ENCODE data around the gene CDC123.
"Not testable (repeated sequence)": the region's sequence is repeated elsewhere in the genome, so short reads cannot be mapped to it uniquely, and the experiment has no call there.

The CDC123 gene

DNA sequence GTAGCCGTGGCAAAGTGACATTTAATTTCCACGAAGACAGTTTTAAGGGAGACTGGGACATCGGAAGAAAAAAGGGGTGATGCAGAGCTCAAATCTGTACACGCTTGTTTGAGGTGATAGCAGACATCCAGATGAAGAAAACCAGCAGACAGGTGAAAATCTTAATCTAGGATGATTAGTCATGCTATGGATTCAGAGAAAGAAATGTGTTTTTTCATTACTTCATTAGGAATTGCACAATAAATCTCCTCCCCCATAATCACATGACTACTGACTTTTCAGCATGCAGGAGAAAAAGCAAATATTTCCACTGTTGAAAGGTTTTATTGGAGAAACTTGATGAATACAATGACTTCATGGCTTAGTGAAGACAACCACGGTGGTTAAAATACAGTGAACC lies 2.8 kb upstream of the CDC123 start:
- no peak for DNase-seq

DNA sequence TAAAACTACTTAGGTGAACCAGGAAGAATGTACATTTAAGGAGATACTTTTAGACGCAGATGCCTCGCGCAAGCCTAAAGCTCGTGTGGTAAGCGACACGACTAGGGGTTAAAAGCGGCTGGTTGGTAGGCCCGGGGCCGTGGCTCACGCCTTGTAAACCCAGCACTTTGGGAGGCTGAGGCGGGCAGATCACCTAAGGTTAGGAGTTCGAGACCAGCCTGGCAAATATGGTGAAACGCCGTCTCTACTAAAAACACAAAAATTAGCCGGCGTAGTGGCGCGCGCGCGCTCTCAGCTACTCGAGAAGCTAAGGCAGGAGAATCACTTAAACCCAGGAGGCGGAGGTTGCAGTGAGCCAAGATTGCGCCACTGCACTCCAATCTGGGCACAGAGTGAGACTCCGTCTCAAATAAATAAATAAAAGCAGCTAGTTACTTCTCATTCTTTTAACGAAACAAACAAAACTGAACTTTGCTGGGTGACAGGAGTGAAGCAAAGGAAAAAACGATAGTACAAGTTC lies 1.2 kb upstream of the CDC123 start:
- DNase-seq = peak in 1 of 2 experiments; percentile 9

DNA sequence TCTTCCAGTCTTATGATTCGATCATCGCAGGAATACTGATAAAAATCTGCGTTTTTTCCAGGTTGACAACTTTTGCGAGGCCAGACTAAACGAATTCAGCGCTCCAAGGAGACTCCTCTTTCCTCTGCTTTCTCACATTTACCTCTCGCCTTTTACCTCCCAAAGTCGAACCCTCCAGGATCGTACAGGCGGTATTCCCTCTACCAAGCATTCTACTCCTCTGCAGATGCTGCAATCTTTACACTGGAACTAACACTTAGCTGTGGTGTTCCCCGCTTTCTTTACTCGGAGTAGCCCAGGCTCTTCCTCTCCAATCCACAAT lies 746 bp upstream of the CDC123 start:
- no peak for DNase-seq

DNA sequence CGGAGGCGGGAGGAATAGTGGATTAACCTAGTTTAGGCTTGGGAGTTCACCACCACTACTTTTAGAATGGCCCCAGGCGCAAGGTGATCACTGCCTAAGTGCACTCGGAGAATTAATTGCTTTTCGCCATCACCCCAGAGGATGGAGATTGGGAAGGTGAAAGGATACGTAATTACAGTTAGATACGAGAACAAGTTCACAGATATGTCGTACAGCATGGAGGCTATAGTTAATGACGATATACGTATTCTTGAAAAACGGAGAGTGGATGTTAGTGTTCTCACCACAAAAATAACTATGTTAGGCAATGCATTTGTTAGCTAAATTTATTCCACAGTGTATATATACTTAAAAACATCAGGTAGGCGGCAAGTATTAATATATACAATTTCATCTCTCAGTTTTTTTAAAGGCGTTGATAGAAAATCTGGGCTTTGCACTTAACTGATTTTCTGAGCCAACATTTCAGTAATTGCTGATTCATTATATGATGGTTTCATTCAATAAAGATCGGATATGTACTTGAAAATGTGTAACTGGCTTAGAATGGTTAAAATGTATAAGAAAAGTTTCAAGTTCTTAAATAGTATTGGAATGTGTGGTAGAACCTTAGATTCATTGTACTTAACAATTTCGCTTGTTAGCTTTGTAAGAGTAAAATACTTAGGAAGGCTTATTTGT lies 683 bp downstream of the CDC123 start:
- no peak for DNase-seq

DNA sequence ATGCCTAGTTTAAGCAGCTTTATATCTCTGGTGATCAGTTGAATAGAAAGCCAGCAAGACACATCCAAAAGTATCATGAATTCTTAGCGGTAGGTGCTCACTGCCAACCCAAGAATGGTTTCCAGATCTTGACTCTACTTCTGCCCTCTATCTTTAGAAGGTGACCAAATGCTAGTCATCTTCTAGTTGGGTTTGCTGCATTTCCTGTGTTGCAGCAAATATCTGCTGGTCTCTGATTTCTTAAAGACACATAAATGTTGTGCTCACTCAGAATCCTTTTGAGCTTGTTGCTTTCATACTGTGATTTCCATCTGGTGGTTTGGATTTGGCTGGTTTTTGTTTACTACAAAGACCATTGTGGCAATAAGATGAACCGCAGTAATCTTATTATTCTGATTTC lies 2.2 kb downstream of the CDC123 start:
- DNase-seq = no peak

DNA sequence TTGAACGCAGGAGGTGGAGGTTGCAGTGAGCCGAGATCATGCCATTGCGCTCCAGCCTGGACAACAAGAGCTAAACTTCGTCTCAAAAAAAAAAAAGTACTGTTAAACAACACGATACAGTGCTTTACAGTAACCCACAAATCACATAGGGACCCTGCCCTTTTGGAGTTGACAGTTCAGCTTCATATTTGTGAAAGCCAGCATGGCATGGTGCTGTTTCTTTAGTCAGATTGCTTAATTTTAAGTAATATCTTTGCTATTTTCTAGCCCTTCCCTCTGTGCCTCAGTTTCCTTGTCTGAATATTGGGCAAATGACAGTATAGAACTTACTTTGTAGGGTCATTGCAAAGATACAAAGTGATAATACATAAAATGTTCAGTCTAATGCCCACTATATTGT lies 4.9 kb downstream of the CDC123 start:
- no peak for DNase-seq

DNA sequence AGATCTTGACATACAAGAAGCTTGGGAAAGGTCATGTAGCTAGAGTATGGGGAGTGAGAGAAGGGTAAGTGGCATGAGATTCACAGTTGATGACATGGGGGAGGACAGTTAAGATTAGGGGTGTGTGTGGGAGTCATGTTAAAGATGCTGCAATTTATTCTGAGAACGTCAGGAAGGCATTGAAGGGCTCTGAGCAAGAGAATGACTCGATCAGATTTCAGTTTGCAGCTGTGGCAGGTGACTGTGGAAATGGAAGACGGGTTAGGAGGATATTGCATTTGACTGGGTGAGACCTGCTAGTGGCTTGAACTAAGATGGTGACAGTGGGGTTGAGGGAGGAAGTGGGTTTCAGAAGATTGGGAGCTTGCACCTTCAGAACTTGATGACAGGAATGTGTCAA lies 5.6 kb downstream of the CDC123 start:
- DNase-seq = no peak

DNA sequence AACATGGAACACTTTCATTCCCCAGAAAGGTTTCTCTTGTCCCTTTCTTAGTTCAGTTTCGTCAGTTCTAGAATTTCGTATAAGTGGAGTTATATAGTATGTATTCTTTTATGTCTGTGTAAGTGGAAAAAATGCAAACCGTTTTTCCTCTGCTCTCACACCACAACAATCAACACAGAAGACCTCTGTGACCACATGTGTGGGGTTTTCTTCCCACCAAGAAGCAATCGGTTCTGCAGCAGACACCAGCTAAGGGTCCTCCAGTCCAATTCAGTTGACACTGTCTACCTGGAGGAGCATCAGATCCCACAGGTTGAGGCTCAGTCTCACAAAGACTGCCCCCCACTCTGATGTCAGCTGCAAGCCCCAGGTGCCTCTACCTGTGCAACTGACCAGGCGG lies 6.2 kb downstream of the CDC123 start:
- no peak for DNase-seq

DNA sequence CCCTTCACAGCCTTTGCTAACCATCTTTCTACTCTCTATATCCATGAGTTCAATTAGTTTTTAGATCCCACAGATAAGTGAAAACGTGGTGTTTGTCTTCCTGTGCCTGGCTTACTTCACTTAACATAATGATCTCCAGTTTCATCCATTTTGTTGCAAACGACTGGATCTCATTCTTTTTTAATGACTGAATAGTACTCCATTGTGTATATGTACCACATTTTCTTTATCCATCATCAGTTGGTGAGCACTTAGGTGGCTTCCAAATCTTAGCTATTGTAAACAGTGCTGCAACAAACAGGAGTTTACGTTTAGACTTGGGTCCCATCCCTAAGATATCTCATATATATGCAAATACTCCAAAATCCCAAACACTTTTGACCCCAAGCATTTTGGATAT lies 9.1 kb downstream of the CDC123 start:
- DNase-seq = no peak

DNA sequence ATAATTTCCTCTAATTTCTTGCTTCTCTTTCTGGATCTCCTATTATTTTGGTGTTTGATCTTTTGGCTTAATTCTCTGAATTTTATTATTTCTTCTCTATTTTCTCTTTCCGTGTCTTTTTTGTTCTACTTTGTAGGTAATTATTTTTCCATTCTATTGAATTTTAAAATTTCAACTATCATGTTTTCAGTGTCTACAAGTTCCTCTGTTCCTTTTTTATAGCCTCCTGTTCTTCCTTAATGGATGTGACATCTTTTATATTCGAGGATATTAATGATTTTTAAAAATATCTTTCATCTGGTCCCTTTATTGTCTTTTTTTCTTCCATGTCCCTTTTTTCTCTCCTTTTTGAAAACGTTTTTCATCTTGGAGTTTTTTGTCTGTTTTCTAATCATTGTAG lies 11.1 kb downstream of the CDC123 start:
- no peak for DNase-seq

DNA sequence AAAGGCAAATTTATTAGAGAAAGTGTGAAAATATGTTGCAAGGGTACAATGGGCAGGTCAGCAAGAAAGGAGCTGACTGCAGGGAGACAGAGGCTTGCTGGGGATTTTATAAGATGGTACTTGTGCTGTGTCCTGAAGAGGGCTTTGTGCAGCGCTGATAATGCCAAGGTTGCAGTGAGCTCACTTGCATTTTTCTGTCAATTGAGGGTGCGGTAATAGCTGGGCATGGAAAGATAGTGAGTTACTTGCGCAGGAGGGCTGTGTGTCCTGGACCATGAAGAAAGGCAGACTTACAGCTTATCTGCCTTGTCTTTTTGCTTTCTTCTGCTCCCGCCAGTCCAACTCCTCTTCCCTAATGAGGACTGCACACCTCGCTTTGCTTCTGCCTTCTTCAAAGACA lies 12.5 kb downstream of the CDC123 start:
- no peak for DNase-seq

DNA sequence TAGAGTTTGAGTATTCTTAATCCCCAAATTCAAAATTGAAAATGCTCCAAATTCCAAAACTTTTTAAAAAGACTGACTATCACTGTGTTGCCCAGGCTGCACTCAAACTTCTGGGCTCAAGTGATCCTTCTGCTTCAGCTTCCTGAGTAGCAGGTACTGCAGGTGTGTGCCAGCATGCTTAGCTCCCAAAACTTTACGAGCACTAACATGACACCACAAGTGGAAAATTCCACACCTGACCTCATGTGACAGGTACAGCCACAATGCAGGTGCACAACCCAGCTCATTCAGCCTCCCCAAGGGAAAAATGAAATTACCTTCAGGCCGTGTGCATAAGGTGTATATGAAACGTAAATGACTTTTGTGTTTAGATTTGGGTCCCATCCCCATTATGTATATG lies 16.5 kb downstream of the CDC123 start:
- DNase-seq = no peak

DNA sequence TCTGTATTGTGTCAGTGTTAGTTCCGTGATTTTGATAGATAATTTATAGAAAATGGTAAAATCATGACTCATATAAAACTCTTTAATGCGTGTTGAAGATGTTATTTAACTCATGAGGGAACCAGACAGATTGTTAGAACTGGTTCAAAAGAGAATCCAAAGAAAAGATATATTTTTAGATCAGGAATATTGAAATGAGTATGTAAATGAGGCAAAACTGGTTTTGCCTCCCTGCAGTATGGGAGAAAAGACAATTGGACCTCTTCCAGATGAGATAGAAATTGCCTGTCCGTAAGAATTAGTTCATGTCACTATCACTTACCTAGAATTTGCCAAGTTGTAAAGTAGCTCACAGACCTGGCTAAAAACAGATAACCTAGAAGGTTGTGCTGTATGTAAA lies 17.6 kb downstream of the CDC123 start:
- no peak for DNase-seq

DNA sequence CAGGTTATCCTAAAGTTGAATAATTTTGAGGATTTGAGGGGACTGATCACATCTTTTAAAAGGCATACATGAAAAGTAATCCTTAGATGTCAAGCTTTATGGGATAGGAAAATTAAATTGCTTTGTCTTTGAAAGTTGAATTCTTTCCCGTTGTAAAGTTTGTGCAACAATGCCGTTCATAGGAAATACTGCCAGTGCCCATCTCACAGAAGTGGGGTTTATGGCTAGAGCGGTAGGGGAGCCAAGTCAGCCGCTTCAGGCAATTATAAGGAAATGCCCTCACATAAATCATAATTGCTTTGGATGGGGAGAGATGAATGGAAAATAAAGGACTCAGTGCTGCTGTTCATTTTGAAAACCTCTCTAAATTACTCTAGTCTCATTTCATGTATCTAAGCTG lies 18.1 kb downstream of the CDC123 start:
- no peak for DNase-seq

DNA sequence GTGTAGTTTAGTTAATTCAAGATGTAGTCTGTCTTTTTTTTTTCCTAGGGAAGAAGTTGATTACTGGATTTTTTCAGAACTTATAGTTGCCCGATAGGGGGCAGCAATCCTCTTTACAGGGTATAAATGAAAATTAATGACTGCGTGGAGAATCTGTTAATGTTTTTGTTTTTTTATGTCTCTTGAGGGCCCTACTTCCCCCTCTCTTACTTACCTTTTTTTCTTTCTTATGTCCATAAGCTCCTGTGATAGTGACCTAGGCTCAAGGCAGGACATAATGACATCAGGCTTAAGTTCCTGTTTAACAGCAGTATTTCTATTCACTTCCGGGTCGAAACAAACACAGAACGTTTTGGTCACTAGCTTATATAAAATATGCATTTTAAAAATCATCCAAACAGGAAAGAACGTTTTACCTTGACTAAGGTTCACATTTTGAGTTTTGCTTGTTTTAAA lies 18.8 kb downstream of the CDC123 start:
- peak; percentile 7 to 57 for DNase-seq

DNA sequence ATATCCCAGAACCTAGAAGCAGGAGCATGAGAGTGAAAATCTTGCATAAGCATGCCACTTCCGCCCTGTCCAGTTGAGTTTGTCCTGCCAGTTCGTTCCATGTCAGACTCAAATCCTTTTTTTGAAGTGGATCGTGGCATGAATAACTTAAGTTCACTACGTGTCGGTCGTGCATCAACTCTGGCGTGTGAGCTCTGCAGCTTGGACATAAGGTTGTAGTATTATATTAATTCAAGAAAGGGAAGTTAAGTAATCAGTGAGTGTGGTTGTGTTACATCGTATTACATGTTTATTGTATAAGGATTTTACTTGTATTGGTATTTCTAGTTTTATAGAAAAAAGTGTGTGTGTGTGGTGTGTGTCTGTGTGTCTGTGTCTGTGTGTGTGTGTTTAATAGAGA lies 23.0 kb downstream of the CDC123 start:
- no peak for DNase-seq

DNA sequence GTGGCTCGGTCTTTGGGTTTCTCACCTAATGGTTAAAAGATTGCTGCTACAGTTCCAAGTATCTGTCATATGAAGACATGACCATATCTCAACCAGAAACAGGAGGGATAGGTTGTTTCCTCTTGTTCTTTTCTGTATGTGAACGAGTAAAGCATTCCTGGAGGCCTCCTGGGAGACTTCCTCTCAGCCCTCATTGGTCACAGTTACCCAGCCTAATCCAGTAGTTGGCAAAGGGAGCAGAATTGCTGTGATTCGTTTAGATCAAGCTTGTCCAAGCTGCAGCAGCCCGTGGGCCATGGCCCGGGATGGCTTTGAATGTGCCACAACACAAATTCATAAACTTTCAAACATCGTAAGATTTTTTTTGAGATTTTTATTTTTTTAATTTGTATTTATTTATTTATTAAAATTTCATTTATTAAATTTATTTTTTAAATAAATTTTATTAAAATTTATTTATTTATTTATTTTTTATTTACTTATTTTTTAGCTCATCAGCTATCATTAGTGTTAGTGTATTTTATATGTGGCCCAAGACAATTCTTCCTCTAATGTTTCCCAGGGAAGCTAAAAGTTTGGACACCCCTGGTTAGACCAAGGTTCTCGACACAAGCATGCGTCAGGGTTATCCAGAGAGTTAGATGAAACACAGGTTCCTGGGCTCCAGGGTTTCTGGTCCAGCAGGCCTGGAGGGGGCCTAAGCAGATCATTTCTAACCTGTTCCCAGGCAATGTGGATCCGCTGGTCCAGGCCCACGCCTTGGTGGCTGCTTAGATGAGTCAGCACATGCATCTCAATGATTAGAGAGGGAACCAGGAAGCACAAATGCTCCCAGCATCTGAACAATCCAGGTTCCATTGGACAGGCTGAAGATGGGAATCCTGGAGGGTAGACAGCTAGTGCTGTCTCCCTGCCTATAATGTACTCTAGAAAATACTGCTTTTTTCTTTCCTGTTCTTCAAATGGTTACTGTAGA lies 25.6 kb downstream of the CDC123 start:
- peak in 1 of 2 experiments; percentile 22 for DNase-seq

DNA sequence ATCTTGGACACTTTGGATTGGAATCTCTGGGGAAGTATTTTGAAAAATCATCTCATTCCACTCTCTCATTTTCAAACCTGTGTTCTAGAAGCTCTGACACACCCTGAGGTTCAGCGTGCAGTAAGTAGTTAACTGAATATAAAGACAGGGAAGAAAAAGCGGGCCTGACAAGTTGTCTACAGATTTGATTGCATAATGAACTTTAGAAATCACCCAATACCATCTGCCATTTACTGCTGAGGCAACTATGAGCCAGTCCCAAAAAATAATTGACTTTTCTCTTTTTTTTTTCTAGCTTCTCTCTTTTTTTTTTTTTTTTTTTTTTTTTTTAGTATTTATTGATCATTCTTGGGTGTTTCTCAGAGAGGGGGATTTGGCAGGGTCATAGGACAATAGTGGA lies 29.5 kb downstream of the CDC123 start:
- no peak for DNase-seq

DNA sequence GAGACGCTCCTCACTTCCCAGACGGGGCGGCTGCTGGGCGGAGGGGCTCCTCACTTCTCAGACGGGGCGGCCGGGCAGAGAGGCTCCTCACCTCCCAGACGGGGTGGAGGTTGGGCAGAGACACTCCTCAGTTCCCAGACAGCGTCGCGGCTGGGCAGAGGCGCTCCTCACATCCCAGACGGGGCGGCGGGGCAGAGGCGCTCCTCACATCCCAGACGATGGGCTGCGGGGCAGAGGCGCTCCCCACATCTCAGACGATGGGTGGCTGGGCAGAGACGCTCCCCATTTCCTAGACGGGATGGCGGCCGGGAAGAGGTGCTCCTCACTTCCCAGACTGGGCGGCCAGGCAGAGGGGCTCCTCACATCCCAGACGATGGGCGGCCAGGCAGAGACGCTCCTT lies 30.4 kb downstream of the CDC123 start:
- not testable (repeated sequence) for DNase-seq

DNA sequence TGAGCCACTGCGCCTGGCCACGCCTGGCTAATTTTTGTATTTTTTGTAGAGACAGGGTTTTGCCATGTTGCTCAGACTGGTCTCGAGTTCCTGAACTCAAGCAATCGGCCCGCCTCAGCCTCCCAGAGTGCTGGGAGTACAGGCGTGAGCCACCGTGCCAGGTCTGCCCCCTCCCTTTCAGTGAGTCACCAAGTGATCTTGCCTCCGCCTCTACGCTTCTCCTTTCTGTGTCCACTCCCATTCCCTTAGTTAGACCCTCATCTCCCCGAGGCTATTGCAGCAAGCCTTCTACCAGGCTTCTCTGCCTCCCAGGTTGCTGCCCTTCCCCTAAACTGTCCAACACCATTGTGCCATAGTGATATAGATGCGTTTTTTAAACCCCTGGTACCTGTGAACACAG lies 32.9 kb downstream of the CDC123 start:
- DNase-seq = no peak

DNA sequence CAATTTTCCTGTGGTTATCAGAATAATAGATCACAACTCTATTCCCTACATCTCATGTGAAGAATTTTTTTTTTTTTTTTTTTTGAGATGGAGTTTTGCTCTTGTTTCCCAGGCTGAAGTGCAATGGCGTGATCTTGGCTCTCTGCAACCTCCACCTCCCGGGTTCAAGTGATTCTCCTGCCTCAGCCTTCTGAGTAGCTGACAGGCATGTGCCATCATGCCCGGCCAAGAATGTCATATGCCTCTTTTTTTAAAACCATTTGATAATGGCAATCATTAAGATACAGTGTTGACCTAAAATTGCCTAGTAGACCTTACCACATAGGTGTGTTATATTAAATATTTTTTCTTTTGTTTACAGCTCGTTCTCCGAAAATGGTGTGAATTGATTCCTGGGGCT lies 38.7 kb downstream of the CDC123 start:
- not testable (repeated sequence) for DNase-seq

DNA sequence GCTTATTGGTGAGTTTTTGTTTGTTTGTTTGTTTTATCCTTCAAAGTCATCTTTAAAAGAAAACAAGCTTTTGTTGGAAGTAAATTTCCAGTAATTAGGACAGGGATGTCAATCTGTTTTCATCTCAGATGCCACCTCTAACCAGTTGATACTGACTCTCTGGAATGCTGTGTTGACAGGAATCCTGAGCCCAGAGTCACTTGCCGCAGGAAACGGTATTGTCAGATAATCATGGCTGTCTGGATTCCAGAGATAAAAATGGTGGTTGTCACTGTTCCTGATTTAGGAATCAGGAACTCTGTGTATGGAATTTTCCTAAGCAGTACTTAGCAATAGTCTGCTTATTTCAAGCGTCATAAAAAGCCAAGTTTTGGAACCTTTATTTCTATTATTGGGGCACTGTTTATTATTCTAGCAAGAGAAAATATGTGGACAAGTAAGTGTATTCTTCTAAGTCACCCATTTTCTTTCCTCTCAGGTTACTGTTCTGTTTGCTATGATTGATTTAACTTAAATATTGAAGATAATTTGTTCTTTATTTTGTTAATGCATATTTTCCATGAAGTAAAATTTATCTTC lies 39.2 kb downstream of the CDC123 start:
- no peak for DNase-seq

DNA sequence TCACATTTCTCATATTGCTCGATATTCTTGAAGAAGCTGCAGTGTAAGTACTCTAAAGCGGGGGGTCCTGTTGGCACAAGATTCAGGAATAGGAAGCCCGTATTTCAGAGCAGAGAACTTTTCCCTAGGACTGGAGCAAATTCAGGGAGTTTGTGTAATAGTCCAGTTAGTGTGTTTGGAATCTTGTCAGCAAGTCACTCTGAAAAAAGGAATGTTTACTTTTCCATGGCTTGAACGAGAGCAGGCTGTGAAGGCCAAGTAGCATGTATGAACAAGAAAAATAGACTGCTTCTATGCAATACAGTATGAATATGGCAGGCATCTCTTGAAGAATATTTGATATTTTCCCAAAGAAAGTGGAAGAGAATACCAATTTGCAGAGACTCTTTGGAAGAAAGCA lies 39.8 kb downstream of the CDC123 start:
- no peak for DNase-seq

Data from NCI-H446 (cell line).